HepG2 (cell line): ENCODE measurements around the gene L2HGDH. TPM values are rescaled to one million over a fixed set of nuclear protein-coding genes. Genes with fewer than 3 reads are reported as not detected.
A peak's percentile ranks its signal among the peaks of the same experiment; 100 is the strongest.

Source experiments
- ATAC-seq: fragments of 200-7000 bp; cut with Tn5 transposase; 3 replicates; pipeline ENCODE4 v1.9.1; 2020; ENCODE audit warnings: mild to moderate bottlenecking, moderate library complexity
- BruUV-seq: library from RNA; stranded (reverse); fragments of 400-500 nt; replicated peaks from 2 replicates; lab custom pipeline; 2021; lab: Mats Ljungman, UMichigan
- CTCF ChIA-PET: fragments of 300-600 bp; formaldehyde crosslinking; extraction: SDS; loops from one replicate; lab custom pipeline; 2021; ENCODE audit warnings: low total read pairs, inconsistent platforms, low intra/inter-chr PET ratio; lab: Yijun Ruan, JAX
- POLR2A ChIA-PET: fragments of 350-600 bp; sonication (Branson Sonifier 250); formaldehyde crosslinking; loops from one replicate; lab custom pipeline; 2020; ENCODE audit warnings: antibody characterized with exemption, inconsistent platforms; lab: Yijun Ruan, JAX
- DNase-seq: peaks from one replicate; pipeline ENCODE4 v3.0.0-alpha.2; 2015; ENCODE audit warnings: low spot score
- FAIRE-seq: peaks from 3 replicates; lab custom pipeline; 2011; peaks lifted over from hg19 to GRCh38; lab: Jason Lieb, UNC
- H2AFZ ChIP-seq: one replicate; pipeline ENCODE4 v1.6.1; 2011; ENCODE audit warnings: low read length, inconsistent platforms
- H3K27ac ChIP-seq: fragments of 300-600 bp; 3 replicates; pipeline ENCODE4 v1.8.0; 2011; ENCODE audit warnings: mixed run types, mild to moderate bottlenecking, mixed read lengths, low read length, inconsistent platforms; ENCODE audit not compliant: insufficient read depth; ENCODE audit errors: extremely low read length
- H3K27me3 ChIP-seq, 2 experiments: fragments of 200-600 bp in 1 of 2; 2 replicates in 1 of 2; 3 replicates in 1 of 2; pipeline versions ENCODE4 v1.6.0 to v1.8.0; 2011; ENCODE audit warnings: low read length in 2 of 2, mild to moderate bottlenecking in 2 of 2, moderate library complexity in 2 of 2, inconsistent platforms in 1 of 2; ENCODE audit not compliant: insufficient read depth in 2 of 2, control insufficient read depth in 1 of 2
- H3K36me3 ChIP-seq, 2 experiments: fragments of 200-600 bp in 1 of 2; replicated peaks in 1 of 2; 2 replicates in 1 of 2; 3 replicates in 1 of 2; pipeline versions ENCODE4 v1.5.1 to v1.8.0; 2011; ENCODE audit warnings: low read length in 2 of 2, inconsistent platforms in 1 of 2; ENCODE audit not compliant: insufficient read depth in 2 of 2, control insufficient read depth in 1 of 2
- H3K4me1 ChIP-seq: 2 replicates; pipeline ENCODE4 v1.5.1; 2012; ENCODE audit warnings: low read length, inconsistent platforms; ENCODE audit not compliant: insufficient read depth
- H3K4me2 ChIP-seq: 2 replicates; pipeline ENCODE4 v1.6.0; 2011; ENCODE audit warnings: low read depth, low read length, inconsistent platforms
- H3K4me3 ChIP-seq, 3 experiments: fragments of 200-600 bp in 1 of 3; sonication (generic), shearing (Covaris generic) in 1 of 3; replicated peaks in 1 of 3; 2 replicates each; pipeline ENCODE4 v1.5.1; 2011 to 2016; ENCODE audit warnings: low read length in 3 of 3, inconsistent platforms in 2 of 3, low read depth in 2 of 3, mild to moderate bottlenecking in 2 of 3, control low read depth in 1 of 3, mixed read lengths in 1 of 3; ENCODE audit not compliant: insufficient read depth in 1 of 3
- H3K79me2 ChIP-seq: one replicate; pipeline ENCODE4 v1.6.1; 2011; ENCODE audit warnings: low read length, inconsistent platforms; ENCODE audit not compliant: insufficient read depth
- H3K9ac ChIP-seq: 2 replicates; pipeline ENCODE4 v1.6.0; 2011; ENCODE audit warnings: mild to moderate bottlenecking, low read depth, low read length, inconsistent platforms; ENCODE audit not compliant: insufficient read depth
- H3K9me3 ChIP-seq: 2 replicates; pipeline ENCODE4 v1.5.1; 2012; ENCODE audit warnings: mild to moderate bottlenecking, low read length
- H4K20me1 ChIP-seq: 2 replicates; pipeline ENCODE4 v1.6.0; 2011; ENCODE audit warnings: inconsistent platforms, mild to moderate bottlenecking, low read length, moderate library complexity; ENCODE audit not compliant: insufficient read depth
- ARID5B ChIP-seq: IDR thresholded peaks from 2 replicates; pipeline ENCODE4 v1.4.0; 2020; ENCODE audit warnings: mild to moderate bottlenecking, missing genetic modification reagents
- ATF4 ChIP-seq, 2 experiments: fragments of 450-650 bp in 1 of 2; sonication (generic) in 1 of 2; formaldehyde crosslinking; IDR thresholded peaks; 2 replicates each; pipeline versions ENCODE4 v1.5.0 to v1.8.0; 2020 to 2022; ENCODE audit warnings: mild to moderate bottlenecking in 1 of 2, missing genetic modification reagents in 1 of 2
- GABPA ChIP-seq, 2 experiments: IDR thresholded peaks; 2 replicates each; pipeline ENCODE4 v1.6.1; 2011 to 2016; ENCODE audit warnings: low read depth in 2 of 2, low read length in 1 of 2, missing biosample characterization in 1 of 2, missing genetic modification characterization in 1 of 2
- HINFP ChIP-seq: sonication (generic); formaldehyde crosslinking; IDR thresholded peaks from 2 replicates; pipeline ENCODE4 v1.4.0; 2020; ENCODE audit warnings: low read depth, mild to moderate bottlenecking, missing genetic modification reagents
- KLF6 ChIP-seq: IDR thresholded peaks from 2 replicates; pipeline ENCODE4 v1.8.0; 2016; ENCODE audit warnings: missing biosample characterization, missing genetic modification reagents
- PHF8 ChIP-seq: sonication (generic); formaldehyde crosslinking; IDR thresholded peaks from 2 replicates; pipeline ENCODE4 v1.5.0; 2020; ENCODE audit warnings: missing genetic modification reagents
- ZBTB21 ChIP-seq: sonication (generic); formaldehyde crosslinking; IDR thresholded peaks from 2 replicates; pipeline ENCODE4 v1.4.0; 2020; ENCODE audit warnings: missing genetic modification reagents
- ZBTB25 ChIP-seq: IDR thresholded peaks from 2 replicates; pipeline ENCODE4 v1.6.1; 2018; ENCODE audit warnings: missing genetic modification reagents
- ZNF280B ChIP-seq: sonication (generic); formaldehyde crosslinking; IDR thresholded peaks from 2 replicates; pipeline ENCODE4 v1.5.0; 2020; ENCODE audit warnings: missing genetic modification reagents, mild to moderate bottlenecking, borderline replicate concordance
- WGBS: methylation state at CpG from one replicate; pipeline ENCODE4 v1.1.6; 2017; ENCODE audit warnings: low lambda C conversion rate; 5-methylcytosine and 5-hydroxymethylcytosine counted together
- in situ Hi-C: cut with HindIII; loops from 2 replicates; pipeline ENCODE4 v1.10.0; 2017; ENCODE audit warnings: low pct_unique_long_range_greater_than_20kb; ENCODE audit not compliant: extremely low pct_ligation_motif_present
- intact Hi-C: fragments of 100-400 bp; cut with micrococcal nuclease; formaldehyde crosslinking; loops from one replicate; pipeline ENCODE4 v1.10.0; 2022; ENCODE audit not compliant: unreplicated experiment
- polyA plus RNA-seq, 8 experiments: library from polyadenylated mRNA; depleted of rRNA in 3 of 8; stranded (reverse) in 7 of 8; unstranded in 1 of 8; fragments of >200 nt; fragmentation: Illumina TruSeq in 4 of 8; extraction: Trizol in 4 of 8; gene quantifications; 2 replicates each; pipeline versions ENCODE4 v1.2.1 to v1.2.3, GENCODE V29; 2011 to 2016; ENCODE audit warnings: low read depth in 4 of 8, missing spikeins in 1 of 8, mixed read lengths in 1 of 8; ENCODE audit not compliant: insufficient read depth in 1 of 8
- total RNA-seq, 5 experiments: library from RNA; depleted of rRNA; stranded (reverse); fragments of >200 nt; fragmentation: Illumina TruSeq; extraction: Trizol; gene quantifications; 2 replicates each; pipeline ENCODE4 v1.2.3, GENCODE V29; 2016; ENCODE audit warnings: low read depth in 1 of 5
- TF ChIP-seq, protein P1 (sequence below): IDR thresholded peaks from 2 replicates; pipeline ENCODE4 v1.6.1; 2016; ENCODE audit warnings: missing compliant biosample characterization, missing genetic modification reagents, borderline replicate concordance

L2HGDH gene
- total and polyA plus RNA-seq, 2 of the 13 experiments (the other 11 are each of a cell fraction or from before 2014, with no cell fraction given), result 3.3 to 5.0 TPM

GRCh38 chr14:50230701-50231474 is 81.1 kb downstream of the L2HGDH start:
- H3K36me3 ChIP-seq, result no peaks in the 10 kb centered on the region
- ChIA-PET POLR2A (interaction anchor here (1.2 to 1.5 kb wide), 2 partner anchors 16 to 82 kb away, joined by 4 to 5 read pairs; no protein-coding TSS in a partner anchor), CTCF (no interaction called here)
- WGBS, result 0% methylated on average over 9 of the region's 64 CpGs
- H3K4me3 ChIP-seq, result peak overlapping the region; percentile 77 to 90 (median 87)
- peak overlapping the region; percentile 81 for H3K9ac ChIP-seq
- in situ Hi-C loops (loop anchor here (25.0 kb wide), 1 partner anchor 369 kb away; the partner anchor contains the start of gene NEMF), intact Hi-C loops (loop anchor here (5.0 kb wide), 1 partner anchor 301 kb away; the partner anchor contains the start of gene MAP4K5)
- peaks cover 40% of the 10 kb centered on the region for H3K79me2 ChIP-seq
- peak; percentile 16 for ATAC-seq
- H3K4me1 ChIP-seq, result peaks cover 45% of the 10 kb centered on the region
- H3K9me3 ChIP-seq, result no peaks in the 10 kb centered on the region; the same call in 1 of the 2 replicates
- no TSS peak for BruUV-seq
- H3K27ac ChIP-seq, result peak overlapping the region; percentile 97
- H2AFZ ChIP-seq, result no peak overlapping the region
- peak overlapping the region; percentile 85 for H3K4me2 ChIP-seq
- no peak for FAIRE-seq
- no peaks in the 10 kb centered on the region for H3K27me3 ChIP-seq
- H4K20me1 ChIP-seq, result no peaks in the 10 kb centered on the region
- DNase-seq, result peak; percentile 29
- TF ChIP-seq HINFP (CRISPR knock-in tag) (no peak), ARID5B (CRISPR knock-in tag) (peak; percentile 27; the same call in 1 of the 2 replicates), PHF8 (CRISPR knock-in tag) (peak; percentile 8; the same call in 1 of the 2 replicates), ZBTB25 (no peak), ATF4 (CRISPR knock-in tag; IDR thresholded peaks at IDR 0.05) (peak in 1 of 2 experiments; percentile 51; a peak in 1 of 4 replicates), ZNF280B (CRISPR knock-in tag) (0 out of 2 replicates have a peak, but pooled peaks have one; percentile 11), GABPA (IDR thresholded peaks at IDR 0.05; ENCODE audit: low read depth, low read length) (no peak), GABPA (CRISPR knock-in tag; IDR thresholded peaks at IDR 0.05; ENCODE audit: low read depth) (peak; percentile 62), ZBTB21 (CRISPR knock-in tag) (0 out of 2 replicates have a peak, but pooled peaks have one; percentile 27), KLF6 (CRISPR knock-in tag) (0 out of 2 replicates have a peak, but pooled peaks have one; percentile 3)
- TF ChIP-seq, protein P1, sequence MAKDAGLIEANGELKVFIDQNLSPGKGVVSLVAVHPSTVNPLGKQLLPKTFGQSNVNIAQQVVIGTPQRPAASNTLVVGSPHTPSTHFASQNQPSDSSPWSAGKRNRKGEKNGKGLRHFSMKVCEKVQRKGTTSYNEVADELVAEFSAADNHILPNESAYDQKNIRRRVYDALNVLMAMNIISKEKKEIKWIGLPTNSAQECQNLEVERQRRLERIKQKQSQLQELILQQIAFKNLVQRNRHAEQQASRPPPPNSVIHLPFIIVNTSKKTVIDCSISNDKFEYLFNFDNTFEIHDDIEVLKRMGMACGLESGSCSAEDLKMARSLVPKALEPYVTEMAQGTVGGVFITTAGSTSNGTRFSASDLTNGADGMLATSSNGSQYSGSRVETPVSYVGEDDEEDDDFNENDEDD, result no peak
